ENCODE results near the gene PFDN4.

GRCh38 chr20:54227241-54227640 is 19.4 kb downstream of the PFDN4 start:
- TF ChIP-seq, protein P1, sequence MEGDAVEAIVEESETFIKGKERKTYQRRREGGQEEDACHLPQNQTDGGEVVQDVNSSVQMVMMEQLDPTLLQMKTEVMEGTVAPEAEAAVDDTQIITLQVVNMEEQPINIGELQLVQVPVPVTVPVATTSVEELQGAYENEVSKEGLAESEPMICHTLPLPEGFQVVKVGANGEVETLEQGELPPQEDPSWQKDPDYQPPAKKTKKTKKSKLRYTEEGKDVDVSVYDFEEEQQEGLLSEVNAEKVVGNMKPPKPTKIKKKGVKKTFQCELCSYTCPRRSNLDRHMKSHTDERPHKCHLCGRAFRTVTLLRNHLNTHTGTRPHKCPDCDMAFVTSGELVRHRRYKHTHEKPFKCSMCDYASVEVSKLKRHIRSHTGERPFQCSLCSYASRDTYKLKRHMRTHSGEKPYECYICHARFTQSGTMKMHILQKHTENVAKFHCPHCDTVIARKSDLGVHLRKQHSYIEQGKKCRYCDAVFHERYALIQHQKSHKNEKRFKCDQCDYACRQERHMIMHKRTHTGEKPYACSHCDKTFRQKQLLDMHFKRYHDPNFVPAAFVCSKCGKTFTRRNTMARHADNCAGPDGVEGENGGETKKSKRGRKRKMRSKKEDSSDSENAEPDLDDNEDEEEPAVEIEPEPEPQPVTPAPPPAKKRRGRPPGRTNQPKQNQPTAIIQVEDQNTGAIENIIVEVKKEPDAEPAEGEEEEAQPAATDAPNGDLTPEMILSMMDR (IDR thresholded peaks at IDR 0.05): no peak
- TF ChIP-seq MAFK (IDR thresholded peaks at IDR 0.05; ENCODE audit: partially characterized antibody) (no peak), POLR2A (IDR thresholded peaks at IDR 0.05; ENCODE audit: low read length) (no peak)

Measured in A549 (cell line).